Fibroblast of lung (primary cell): ENCODE data around the gene GGA3.

Experiments used
- CTCF ChIP-seq, 2 donors: IDR thresholded peaks in 1 of 2; conservative IDR thresholded peaks in 1 of 2; 1 replicate in 1 of 2; 2 replicates in 1 of 2; pipeline ENCODE4 v1.5.1; 2011 to 2012; ENCODE audit warnings: low read length in 2 of 2, control low read depth in 1 of 2, inconsistent platforms in 1 of 2, low read depth in 1 of 2, mild to moderate bottlenecking in 1 of 2
- EZH2 ChIP-seq: IDR thresholded peaks from 2 replicates; pipeline ENCODE4 v1.5.1; 2012; ENCODE audit warnings: low read length, control low read depth, mild to moderate bottlenecking; ENCODE audit errors: missing control alignments

GRCh38 chr17:75241996-75242460 is 19.4 kb downstream of the GGA3 start:
- TF ChIP-seq CTCF (conservative IDR thresholded peaks at IDR 0.05 in 1 of 2, IDR thresholded peaks at IDR 0.05 in 1 of 2; ENCODE audit: low read depth in 1 of 2, low read length in 2 of 2): no peak
- TF ChIP-seq EZH2: no peak
